ENCODE data around the gene CMTR2.
"Not testable (repeated sequence)": the region's sequence is repeated elsewhere in the genome, so short reads cannot be mapped to it uniquely, and the experiment has no call there.

The CMTR2 gene, protein sequence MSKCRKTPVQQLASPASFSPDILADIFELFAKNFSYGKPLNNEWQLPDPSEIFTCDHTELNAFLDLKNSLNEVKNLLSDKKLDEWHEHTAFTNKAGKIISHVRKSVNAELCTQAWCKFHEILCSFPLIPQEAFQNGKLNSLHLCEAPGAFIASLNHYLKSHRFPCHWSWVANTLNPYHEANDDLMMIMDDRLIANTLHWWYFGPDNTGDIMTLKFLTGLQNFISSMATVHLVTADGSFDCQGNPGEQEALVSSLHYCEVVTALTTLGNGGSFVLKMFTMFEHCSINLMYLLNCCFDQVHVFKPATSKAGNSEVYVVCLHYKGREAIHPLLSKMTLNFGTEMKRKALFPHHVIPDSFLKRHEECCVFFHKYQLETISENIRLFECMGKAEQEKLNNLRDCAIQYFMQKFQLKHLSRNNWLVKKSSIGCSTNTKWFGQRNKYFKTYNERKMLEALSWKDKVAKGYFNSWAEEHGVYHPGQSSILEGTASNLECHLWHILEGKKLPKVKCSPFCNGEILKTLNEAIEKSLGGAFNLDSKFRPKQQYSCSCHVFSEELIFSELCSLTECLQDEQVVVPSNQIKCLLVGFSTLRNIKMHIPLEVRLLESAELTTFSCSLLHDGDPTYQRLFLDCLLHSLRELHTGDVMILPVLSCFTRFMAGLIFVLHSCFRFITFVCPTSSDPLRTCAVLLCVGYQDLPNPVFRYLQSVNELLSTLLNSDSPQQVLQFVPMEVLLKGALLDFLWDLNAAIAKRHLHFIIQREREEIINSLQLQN

GRCh38 chr16:71288890-71289731, at the start of gene CMTR2:
Gene CMTR2, minus strand, starts transcription at chr16:71289402. Its CDS starts 3,482 bp downstream, at chr16:71285920.
- DNase-seq: peak; percentile 92

- DNase-seq: no peak
These were observed 49.4 kb upstream of the CMTR2 start for GRCh38 chr16:71338632-71339031.

DNA sequence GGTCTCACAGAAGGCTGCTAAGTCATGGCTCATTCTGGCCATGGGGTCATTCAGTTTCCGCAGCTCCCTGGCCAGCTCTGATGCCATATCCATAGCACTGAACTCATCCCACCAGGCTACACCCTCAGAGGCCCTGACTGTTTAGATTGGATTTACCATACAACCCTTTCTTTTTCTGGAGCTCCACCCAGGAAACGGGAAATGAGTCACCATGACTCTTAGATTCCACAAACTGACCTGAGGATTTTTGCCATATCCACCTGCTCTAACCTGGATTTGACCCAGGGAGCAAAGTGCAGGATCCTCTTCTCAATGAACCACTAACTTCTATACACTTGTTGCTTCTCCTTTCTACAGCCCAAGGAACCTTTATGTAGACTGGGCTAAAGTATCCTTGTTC, 49.0 kb upstream of the CMTR2 start:
- no peak for DNase-seq

GRCh38 chr16:71337631-71338030, 48.4 kb upstream of the CMTR2 start:
- no peak for DNase-seq

GRCh38 chr16:71328151-71328550, 38.9 kb upstream of the CMTR2 start:
- DNase-seq: no peak

GRCh38 chr16:71327720-71328119, 38.5 kb upstream of the CMTR2 start:
- no peak for DNase-seq

GRCh38 chr16:71319999-71320398, 30.8 kb upstream of the CMTR2 start:
- DNase-seq: no peak

DNA sequence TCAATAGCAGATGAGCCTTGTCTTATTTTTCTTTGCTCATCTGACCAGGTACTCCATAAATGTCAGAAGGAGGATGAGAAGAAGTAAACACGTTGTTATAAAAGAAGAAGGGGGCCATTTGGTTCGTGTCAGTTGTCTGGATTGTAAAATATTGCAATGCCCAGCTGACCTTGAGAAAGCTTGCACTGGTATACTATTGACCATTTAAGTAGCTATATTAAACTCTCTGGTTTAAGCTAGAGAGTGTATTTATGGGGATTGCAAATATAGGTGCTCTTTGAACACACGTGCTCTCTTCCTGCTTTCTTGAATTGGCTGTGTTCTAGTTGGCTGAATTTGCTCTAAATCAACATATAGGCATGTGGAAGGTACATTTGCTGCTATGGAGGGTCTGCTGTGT, 26.1 kb upstream of the CMTR2 start:
- DNase-seq: no peak

DNA sequence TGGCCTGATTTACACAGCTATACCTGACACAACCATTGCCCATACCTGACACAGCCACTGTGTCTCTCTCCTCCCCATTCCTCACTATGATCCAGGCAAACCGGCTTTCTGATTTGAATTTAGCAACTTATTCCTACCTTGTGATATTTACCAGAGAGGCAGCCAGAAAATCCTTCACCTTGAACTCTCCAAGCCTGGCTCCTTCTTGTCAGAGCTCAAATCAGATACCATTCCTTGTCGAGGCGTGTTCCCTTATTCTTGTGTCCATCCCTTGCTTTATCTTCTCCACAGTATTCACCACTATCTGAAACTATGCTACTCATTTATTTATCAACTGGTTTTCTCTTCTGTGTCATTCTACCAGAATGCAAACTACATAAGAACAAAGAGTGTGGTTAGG, 24.4 kb upstream of the CMTR2 start:
- not testable (repeated sequence) for DNase-seq

DNA sequence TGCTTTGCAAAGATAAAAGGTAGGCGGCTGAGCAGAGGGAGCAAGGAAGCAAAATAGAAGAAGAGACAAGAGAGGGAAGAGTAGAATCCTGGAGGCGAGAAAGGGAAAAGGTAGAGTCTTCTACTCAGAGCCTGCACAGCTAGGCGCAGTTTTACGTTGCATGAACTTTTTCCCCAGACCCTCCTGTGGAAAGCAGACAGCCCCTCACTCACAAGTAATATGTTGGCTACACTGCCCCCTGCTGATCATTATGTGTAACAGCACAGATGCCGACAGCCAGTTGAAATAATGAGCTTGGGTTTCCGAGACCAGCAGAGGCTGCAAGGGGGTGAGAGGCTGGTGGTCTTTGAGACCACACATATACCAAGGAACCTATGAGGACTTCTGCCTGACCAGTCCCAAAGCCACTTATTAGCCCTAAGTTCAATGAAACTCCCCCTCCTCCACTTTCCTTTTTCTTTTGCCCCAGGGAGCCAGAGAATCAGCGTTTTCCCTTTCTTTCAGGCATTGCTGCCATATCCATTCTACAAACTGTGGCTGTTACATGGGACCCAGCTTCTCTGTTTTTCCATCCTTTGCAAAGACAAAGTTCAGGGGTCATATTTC, 22.5 kb upstream of the CMTR2 start:
- peak; percentile 34 for DNase-seq

DNA sequence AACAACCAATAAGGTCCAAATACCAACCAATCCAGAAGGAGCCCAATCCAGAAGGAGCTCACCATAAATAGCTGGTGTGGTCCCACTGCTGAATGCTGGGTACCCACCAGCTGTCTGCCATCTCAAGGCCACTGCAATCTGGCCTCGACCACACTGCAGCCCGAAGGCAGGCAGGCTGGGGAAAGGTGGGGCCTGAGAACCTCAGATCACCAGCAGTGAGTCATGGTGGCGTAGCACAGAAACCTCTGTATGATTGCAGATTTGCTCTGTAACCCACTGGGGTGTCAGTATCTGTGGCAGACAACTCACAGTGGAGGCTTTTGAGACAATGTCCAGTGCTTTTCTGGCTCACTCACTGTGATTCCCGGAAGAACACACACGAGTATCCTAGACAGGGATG, 14.7 kb upstream of the CMTR2 start:
- DNase-seq: no peak

- no peak for DNase-seq
These were observed 8.1 kb upstream of the CMTR2 start for GRCh38 chr16:71297341-71297634.

GRCh38 chr16:71296584-71297340, 7.6 kb upstream of the CMTR2 start:
- no peak for DNase-seq

DNA sequence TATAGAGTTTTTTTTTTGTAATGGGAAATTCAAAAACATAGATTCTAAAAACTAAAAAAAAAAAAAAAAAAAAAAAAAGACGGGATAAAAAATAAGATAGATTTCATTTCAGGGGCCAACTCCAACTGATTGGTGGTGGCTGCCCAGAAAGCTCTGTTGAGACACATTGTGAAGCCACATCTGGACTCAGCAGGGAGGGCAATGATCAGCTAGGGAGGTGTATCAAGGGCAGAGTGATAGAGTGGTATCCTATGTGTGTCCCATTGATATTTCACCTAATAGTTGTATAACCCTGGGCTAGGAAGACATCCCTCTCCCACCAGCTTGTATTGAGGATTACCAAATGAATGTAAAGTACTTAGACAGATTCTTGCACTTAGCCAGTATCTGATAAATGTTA, 6.7 kb upstream of the CMTR2 start:
- no peak for DNase-seq

DNA sequence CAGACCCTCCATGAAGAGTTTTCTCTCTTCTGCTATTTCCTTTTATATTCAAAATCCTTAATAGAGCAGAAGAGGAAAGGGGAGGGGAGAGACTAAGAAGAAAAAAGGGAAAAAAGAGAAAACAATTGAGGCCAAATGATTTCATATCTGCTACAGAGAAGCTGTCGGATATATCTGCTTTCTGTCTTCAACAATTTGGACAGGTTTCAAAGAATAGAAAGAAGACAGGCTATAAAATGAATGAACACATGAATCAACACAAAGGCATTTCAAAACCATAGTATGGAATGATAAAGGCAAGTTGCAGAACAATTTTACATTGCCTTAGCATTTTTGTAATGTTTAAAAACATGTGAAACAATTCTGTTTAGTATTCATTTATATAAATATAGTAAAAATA, 4.7 kb upstream of the CMTR2 start:
- DNase-seq: no peak

DNA sequence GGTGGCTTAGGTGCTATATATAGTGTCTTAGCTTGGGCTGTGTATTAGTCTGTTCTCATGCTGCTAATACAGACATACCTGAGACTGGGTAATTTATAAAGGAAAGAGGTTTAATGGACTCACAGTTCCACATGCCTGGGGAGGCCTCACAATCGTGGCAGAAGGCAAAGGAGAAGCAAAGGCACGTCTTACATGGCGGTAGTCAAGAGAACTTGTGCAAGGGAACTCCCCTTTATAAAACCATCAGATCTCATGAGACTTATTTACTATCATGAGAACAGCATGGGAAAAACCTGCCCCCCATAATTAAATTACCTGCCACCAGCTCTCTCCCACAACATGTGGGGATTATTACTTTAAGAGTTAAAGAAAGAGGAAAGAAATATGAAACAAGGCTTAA, 2.9 kb upstream of the CMTR2 start:
- DNase-seq: not testable (repeated sequence)

GRCh38 chr16:71289732-71290062, 495 bp upstream of the CMTR2 start:
- no peak for DNase-seq

GRCh38 chr16:71288570-71288889, 672 bp downstream of the CMTR2 start:
- no peak for DNase-seq

DNA sequence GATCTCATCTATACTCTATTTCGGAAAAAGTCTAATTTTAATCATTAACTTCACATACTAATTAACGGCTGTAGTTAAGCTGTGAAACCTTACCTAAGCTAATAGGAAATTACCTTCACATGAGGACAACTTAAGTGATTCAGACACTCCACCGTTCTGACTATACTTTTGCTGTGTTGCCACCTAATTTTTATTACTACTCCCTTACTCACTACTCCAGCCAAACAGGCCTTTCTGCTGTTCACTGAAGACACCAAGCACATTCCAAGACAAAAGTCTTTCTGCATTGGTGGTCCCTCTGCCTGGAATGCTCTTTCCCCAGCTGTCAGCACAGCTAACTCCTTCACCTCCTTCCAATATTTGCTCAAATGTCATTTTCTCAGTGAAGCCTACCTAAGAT, 1.3 kb downstream of the CMTR2 start:
- no peak for DNase-seq

DNA sequence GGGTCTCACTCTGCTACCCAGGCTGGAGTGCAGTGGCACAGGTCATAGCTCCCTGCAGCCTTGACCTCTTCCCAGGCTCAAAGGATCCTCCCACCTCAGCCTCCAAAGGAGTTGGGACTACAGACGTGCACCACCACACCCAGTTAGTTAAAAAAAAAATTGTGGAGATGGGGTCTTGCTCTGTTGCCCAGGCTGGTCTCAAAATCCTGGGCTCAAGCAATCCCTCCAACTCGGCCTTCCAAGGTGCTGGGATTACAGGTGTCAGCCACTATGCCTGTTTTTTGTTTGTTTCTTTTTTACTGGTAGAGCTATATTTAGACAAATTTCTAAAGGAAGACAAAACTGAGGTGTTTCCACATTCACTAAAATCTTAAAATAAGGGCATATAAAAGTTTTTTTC, 1.7 kb downstream of the CMTR2 start:
- DNase-seq: no peak

- no peak for DNase-seq
These were observed 5.6 kb downstream of the CMTR2 start for GRCh38 chr16:71283612-71284011.

DNA sequence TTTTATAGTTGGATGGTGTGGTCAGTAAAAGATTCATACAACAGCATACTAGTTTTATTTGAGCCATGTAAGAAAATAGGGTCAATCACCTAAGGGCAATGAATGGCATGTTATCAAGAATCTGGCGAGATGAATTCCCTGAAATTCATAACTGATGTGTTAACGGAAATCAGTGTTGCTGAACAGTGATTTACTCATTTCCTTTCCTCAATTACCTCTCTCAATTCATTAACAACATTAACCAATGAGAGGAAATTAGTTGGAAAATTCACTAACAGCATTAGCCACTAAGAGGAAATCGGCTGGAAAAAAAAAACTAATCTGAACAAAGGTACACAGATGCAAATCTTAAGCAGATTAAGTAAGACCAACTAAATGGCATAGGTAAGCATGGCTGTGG, 6.3 kb downstream of the CMTR2 start:
- no peak for DNase-seq

All from stimulated activated CD8-positive, alpha-beta memory T cell treated with anti-CD3 and anti-CD28 coated beads, Interleukin-4, amount 100 ng/mL, for 48 hours (primary cell).